Spleen (tissue), 7 donors: ENCODE data around the gene CYP26C1.

Experiments used
- POLR2A ChIP-seq, 3 donors: fragments of 450-650 bp; IDR thresholded peaks; one replicate each; pipeline ENCODE4 v1.5.1; 2017; ENCODE audit warnings: antibody characterized with exemption in 3 of 3, mild to moderate bottlenecking in 1 of 3
- TF ChIP-seq, protein P1 (sequence below), 11 experiments: fragments of 200-600 bp in 7 of 11; fragments of 450-650 bp in 4 of 11; sonication (generic) in 4 of 11; IDR thresholded peaks in 8 of 11; conservative IDR thresholded peaks in 3 of 11; 1 replicate in 7 of 11; 2 replicates in 4 of 11; pipeline versions ENCODE4 v1.4.0 to v1.8.0; 2016 to 2021; ENCODE audit warnings: antibody characterized with exemption in 11 of 11, inconsistent platforms in 4 of 11, mild to moderate bottlenecking in 1 of 11
- donor health status: DM: no; HTN: no; CAD: no; lungs with moderate emphysema.
- donor health status: DM: no; HTN: no; CAD: no.
- donor health status: DM: no; HTN: no; CAD: no.

DNA sequence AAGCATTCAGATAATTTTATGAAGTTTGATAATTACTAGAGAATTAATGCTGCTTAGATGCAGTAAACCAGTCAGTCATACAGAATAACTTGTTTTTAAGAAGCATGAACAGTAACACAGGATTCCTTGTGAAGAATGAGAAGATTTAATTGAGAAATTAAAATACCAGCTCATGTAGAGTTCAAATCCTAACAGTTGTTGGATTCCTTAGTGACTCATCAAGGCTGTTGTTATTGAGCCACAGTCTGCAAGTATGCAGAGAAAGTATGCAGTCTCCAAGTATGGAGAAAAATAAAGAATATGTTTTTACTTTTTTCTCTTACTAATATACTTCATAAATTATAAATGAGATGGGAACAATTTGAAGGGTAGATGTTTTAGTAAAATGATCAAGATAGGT, 30.2 kb upstream of the CYP26C1 start:
- TF ChIP-seq, protein P1, sequence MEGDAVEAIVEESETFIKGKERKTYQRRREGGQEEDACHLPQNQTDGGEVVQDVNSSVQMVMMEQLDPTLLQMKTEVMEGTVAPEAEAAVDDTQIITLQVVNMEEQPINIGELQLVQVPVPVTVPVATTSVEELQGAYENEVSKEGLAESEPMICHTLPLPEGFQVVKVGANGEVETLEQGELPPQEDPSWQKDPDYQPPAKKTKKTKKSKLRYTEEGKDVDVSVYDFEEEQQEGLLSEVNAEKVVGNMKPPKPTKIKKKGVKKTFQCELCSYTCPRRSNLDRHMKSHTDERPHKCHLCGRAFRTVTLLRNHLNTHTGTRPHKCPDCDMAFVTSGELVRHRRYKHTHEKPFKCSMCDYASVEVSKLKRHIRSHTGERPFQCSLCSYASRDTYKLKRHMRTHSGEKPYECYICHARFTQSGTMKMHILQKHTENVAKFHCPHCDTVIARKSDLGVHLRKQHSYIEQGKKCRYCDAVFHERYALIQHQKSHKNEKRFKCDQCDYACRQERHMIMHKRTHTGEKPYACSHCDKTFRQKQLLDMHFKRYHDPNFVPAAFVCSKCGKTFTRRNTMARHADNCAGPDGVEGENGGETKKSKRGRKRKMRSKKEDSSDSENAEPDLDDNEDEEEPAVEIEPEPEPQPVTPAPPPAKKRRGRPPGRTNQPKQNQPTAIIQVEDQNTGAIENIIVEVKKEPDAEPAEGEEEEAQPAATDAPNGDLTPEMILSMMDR (IDR thresholded peaks at IDR 0.05 in 8 of 11, conservative IDR thresholded peaks at IDR 0.05 in 3 of 11), result no peak
- TF ChIP-seq POLR2A (IDR thresholded peaks at IDR 0.05), result no peak
